Hepatocyte (in vitro differentiated cells): ENCODE data around the gene MACROH2A2. TPM values are rescaled to one million over a fixed set of nuclear protein-coding genes. Genes with fewer than 3 reads are reported as not detected.
"Not testable (repeated sequence)": the region's sequence is repeated elsewhere in the genome, so short reads cannot be mapped to it uniquely, and the experiment has no call there.

ENCODE experiments used
- DNase-seq: peaks from one replicate; pipeline ENCODE4 v3.0.0-alpha.2; 2016; ENCODE audit warnings: low spot score
- H2AFZ ChIP-seq: fragments of 200-600 bp; sonication (generic); 2 replicates; pipeline ENCODE4 v1.6.0; 2016; ENCODE audit warnings: antibody characterized with exemption, mild to moderate bottlenecking
- H3K27ac ChIP-seq: fragments of 200-600 bp; sonication (generic); 2 replicates; pipeline ENCODE4 v1.5.1; 2016; ENCODE audit warnings: mild to moderate bottlenecking
- H3K27me3 ChIP-seq: fragments of 200-600 bp; sonication (generic); 2 replicates; pipeline ENCODE4 v1.6.1; 2016
- H3K36me3 ChIP-seq: fragments of 200-600 bp; sonication (generic); replicated peaks from 2 replicates; pipeline ENCODE4 v1.5.1; 2016; ENCODE audit warnings: low read depth; ENCODE audit not compliant: insufficient read depth
- H3K4me1 ChIP-seq: fragments of 200-600 bp; sonication (generic); 2 replicates; pipeline ENCODE4 v1.5.1; 2016; ENCODE audit warnings: mild to moderate bottlenecking, moderate library complexity; ENCODE audit not compliant: insufficient read depth
- H3K4me2 ChIP-seq: fragments of 200-600 bp; sonication (generic); 2 replicates; pipeline ENCODE4 v1.6.0; 2016
- H3K4me3 ChIP-seq: fragments of 200-600 bp; sonication (generic); 2 replicates; pipeline ENCODE4 v1.5.1; 2016; ENCODE audit warnings: mild to moderate bottlenecking
- H3K79me2 ChIP-seq: fragments of 200-600 bp; sonication (generic); 2 replicates; pipeline ENCODE4 v1.6.0; 2017; ENCODE audit warnings: mild to moderate bottlenecking
- H3K9me2 ChIP-seq: fragments of 200-600 bp; sonication (generic); replicated peaks from 2 replicates; pipeline ENCODE4 v1.6.0; 2017; ENCODE audit warnings: mild to moderate bottlenecking; ENCODE audit not compliant: insufficient read depth
- H3K9me3 ChIP-seq: fragments of 200-600 bp; sonication (generic); 2 replicates; pipeline ENCODE4 v1.5.1; 2016; ENCODE audit warnings: low read depth, mild to moderate bottlenecking
- H4K20me1 ChIP-seq: fragments of 200-600 bp; sonication (generic); 2 replicates; pipeline ENCODE4 v1.6.0; 2016; ENCODE audit warnings: mild to moderate bottlenecking; ENCODE audit not compliant: insufficient read depth, poor library complexity, severe bottlenecking
- EZH2 ChIP-seq: fragments of 200-600 bp; sonication (generic); IDR thresholded peaks from 2 replicates; pipeline ENCODE4 v1.6.1; 2016; ENCODE audit warnings: antibody characterized with exemption, mild to moderate bottlenecking, borderline replicate concordance
- EZH2phosphoT487 ChIP-seq: fragments of 200-600 bp; sonication (generic); IDR thresholded peaks from one replicate; pipeline ENCODE4 v1.6.1; 2018; ENCODE audit warnings: antibody characterized with exemption, mild to moderate bottlenecking, low read depth, moderate library complexity; ENCODE audit not compliant: unreplicated experiment, severe bottlenecking
- WGBS: methylation state at CpG from one replicate; pipeline ENCODE4 v1.1.6; 2016; ENCODE audit warnings: low lambda C conversion rate; ENCODE audit errors: missing lambda C conversion rate; 5-methylcytosine and 5-hydroxymethylcytosine counted together
- polyA plus RNA-seq: library from polyadenylated mRNA; unstranded; fragments of >200 nt; fragmentation: Nextera tagmentation; extraction: Ambion mirVana; gene quantifications from 2 replicates; pipeline ENCODE4 v1.2.1, GENCODE V29; 2016
- total RNA-seq: library from RNA; depleted of rRNA; stranded (reverse); fragments of >200 nt; gene quantifications from 2 replicates; pipeline ENCODE4 v1.2.3, GENCODE V29; 2014
- TF ChIP-seq, protein P1 (sequence below): fragments of 200-600 bp; sonication (generic); IDR thresholded peaks from 2 replicates; pipeline ENCODE4 v1.5.1; 2016; ENCODE audit warnings: antibody characterized with exemption, mild to moderate bottlenecking; ENCODE audit not compliant: poor library complexity

MACROH2A2 gene
- total and polyA plus RNA-seq, 2 experiments from 2014 or later = 45.7 to 47.2 TPM

DNA sequence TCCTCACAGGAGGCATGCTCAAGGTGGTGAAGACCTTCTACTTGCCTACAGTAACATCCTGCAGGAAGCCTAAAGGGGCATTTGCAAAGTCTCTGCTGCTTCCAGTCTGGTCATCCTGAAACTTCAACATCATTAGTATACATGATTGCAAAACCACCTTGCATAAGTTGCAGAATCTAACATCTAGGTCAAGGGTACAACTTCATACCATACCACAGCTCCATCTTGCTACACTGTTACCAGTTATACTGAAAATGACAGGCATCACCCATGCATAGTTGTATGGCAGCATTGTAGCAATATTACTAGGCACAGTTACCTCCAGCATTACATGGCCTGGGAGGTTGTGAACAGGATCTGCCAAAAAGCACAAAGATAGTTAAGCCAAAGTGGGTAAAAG lies 13.7 kb upstream of the MACROH2A2 start:
- Histone ChIP-seq H3K9me3 (no peaks in the 10 kb centered on the region), H3K36me3 (no peaks in the 10 kb centered on the region), H3K9me2 (no peaks in the 10 kb centered on the region), H3K4me2 (no peak overlapping the region), H2AFZ (no peak overlapping the region), H3K79me2 (no peaks in the 10 kb centered on the region), H3K4me1 (no peaks in the 10 kb centered on the region), H3K4me3 (no peak overlapping the region), H4K20me1 (no peaks in the 10 kb centered on the region), H3K27me3 (peaks cover 4% of the 10 kb centered on the region), H3K27ac (no peak overlapping the region)
- DNase-seq = no peak
- TF ChIP-seq EZH2phosphoT487 = no peak
- no peak for TF ChIP-seq EZH2
- TF ChIP-seq, protein P1, sequence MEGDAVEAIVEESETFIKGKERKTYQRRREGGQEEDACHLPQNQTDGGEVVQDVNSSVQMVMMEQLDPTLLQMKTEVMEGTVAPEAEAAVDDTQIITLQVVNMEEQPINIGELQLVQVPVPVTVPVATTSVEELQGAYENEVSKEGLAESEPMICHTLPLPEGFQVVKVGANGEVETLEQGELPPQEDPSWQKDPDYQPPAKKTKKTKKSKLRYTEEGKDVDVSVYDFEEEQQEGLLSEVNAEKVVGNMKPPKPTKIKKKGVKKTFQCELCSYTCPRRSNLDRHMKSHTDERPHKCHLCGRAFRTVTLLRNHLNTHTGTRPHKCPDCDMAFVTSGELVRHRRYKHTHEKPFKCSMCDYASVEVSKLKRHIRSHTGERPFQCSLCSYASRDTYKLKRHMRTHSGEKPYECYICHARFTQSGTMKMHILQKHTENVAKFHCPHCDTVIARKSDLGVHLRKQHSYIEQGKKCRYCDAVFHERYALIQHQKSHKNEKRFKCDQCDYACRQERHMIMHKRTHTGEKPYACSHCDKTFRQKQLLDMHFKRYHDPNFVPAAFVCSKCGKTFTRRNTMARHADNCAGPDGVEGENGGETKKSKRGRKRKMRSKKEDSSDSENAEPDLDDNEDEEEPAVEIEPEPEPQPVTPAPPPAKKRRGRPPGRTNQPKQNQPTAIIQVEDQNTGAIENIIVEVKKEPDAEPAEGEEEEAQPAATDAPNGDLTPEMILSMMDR = no peak

DNA sequence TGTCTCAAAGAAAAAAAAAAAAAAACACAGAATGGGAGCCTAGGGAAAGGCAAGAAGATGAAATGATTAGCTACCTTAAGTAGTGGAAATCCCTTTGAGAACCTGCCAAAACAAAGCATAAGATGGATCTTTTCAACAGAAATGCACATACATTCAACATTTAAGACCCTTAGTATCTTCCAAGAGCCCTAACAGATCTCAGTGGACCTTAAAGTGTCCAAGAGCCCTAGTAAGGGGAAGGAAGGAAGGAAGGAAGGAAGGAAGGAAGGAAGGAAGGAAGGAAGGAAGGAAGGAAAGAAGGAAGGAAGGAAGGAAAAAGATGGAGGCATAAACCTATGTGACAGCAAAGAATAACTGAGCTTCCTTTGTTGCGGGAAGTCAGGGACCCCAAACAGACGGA lies 11.6 kb upstream of the MACROH2A2 start:
- H3K4me2 ChIP-seq = no peak overlapping the region
- H3K9me3 ChIP-seq = no peaks in the 10 kb centered on the region
- H2AFZ ChIP-seq = no peak overlapping the region
- H3K27ac ChIP-seq = no peak overlapping the region
- no peak overlapping the region for H3K4me3 ChIP-seq
- H3K27me3 ChIP-seq = no peaks in the 10 kb centered on the region
- H3K4me1 ChIP-seq = no peaks in the 10 kb centered on the region
- TF ChIP-seq EZH2 (no peak), EZH2phosphoT487 (no peak)
- TF ChIP-seq, protein P1 = no peak
- no peaks in the 10 kb centered on the region for H3K9me2 ChIP-seq
- H4K20me1 ChIP-seq = no peaks in the 10 kb centered on the region
- DNase-seq = no peak
- no peaks in the 10 kb centered on the region for H3K36me3 ChIP-seq
- WGBS = 67% methylated on average over 2 of the region's 2 CpGs
- H3K79me2 ChIP-seq = no peaks in the 10 kb centered on the region

DNA sequence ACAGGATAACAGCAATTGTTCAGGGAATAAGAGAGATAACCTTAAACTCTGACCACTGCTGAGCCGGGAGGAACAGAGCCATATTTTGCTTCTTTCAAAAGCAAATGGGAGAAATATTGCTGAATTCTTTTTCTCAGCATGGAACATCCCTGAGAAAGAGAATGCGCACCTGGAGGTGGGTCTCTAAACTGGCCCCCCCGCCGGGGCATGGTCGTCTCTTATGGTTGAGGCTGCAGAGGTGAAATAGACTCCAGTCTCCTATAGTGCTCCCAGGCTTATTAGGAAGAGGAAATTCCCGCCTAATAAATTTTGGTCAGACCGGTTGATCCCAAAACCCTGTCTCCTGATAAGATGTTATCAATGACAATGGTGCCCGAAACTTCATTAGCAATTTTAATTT lies 10.9 kb upstream of the MACROH2A2 start:
- DNase-seq, H3K4me2 ChIP-seq, H3K36me3 ChIP-seq, H3K4me3 ChIP-seq, H2AFZ ChIP-seq, H3K27me3 ChIP-seq, H3K9me3 ChIP-seq, H3K27ac ChIP-seq, H3K9me2 ChIP-seq, H3K4me1 ChIP-seq, H3K79me2 ChIP-seq, H4K20me1 ChIP-seq: not testable (repeated sequence)
- WGBS = 45% methylated on average over 7 of the region's 8 CpGs

DNA sequence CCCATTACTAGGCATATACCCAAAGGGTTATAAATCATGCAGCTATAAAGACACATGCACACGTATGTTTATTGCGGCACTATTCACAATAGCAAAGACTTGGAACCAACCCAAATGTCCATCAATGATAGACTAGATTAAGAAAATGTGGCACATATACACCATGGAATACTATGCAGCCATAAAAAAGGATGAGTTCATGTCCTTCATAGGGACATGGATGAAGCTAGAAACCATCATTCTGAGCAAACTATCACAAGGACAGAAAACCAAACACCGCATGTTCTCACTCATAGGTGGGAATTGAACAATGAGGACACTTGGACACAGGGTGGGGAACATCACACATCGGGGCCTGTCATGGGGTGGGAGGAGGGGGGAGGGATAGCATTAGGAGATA lies 5.6 kb upstream of the MACROH2A2 start:
- H3K9me2 ChIP-seq, H3K4me2 ChIP-seq, H3K27me3 ChIP-seq, H2AFZ ChIP-seq, H4K20me1 ChIP-seq, H3K4me3 ChIP-seq, H3K27ac ChIP-seq, DNase-seq, H3K9me3 ChIP-seq, H3K36me3 ChIP-seq, H3K79me2 ChIP-seq: not testable (repeated sequence)
- H3K4me1 ChIP-seq = peaks cover 15% of the 10 kb centered on the region
- 98% methylated on average over 3 of the region's 4 CpGs for WGBS
